A549 (cell line): ENCODE results near the gene DGKE. TPM values are rescaled to one million over a fixed set of nuclear protein-coding genes. Genes with fewer than 3 reads are reported as not detected.

ENCODE experiments used
- ATAC-seq, 2 experiments: fragments of 200-7000 bp in 1 of 2; fragments of >200 bp in 1 of 2; cut with Nextera tagmentation in 1 of 2; cut with Tn5 transposase in 1 of 2; 3 replicates each; pipeline versions ENCODE4 v1.8.0 to v1.9.1; 2018 to 2020; ENCODE audit warnings: mild to moderate bottlenecking in 1 of 2, moderate library complexity in 1 of 2
- CTCF ChIA-PET: fragments of 300-600 bp; sonication (Branson Sonifier 250); formaldehyde crosslinking; extraction: SDS; loops from one replicate; lab custom pipeline; 2021; ENCODE audit warnings: antibody characterized with exemption, inconsistent platforms; lab: Yijun Ruan, JAX
- POLR2A ChIA-PET: fragments of 350-600 bp; formaldehyde crosslinking; extraction: SDS; loops from one replicate; lab custom pipeline; 2021; ENCODE audit warnings: antibody characterized with exemption, inconsistent platforms; lab: Yijun Ruan, JAX
- DNase-seq, 2 experiments: peaks; one replicate each; pipeline versions ENCODE4 v3.0.0 to v3.0.0-alpha.2; 2011 to 2016; ENCODE audit warnings: low read depth in 1 of 2, low spot score in 1 of 2
- FAIRE-seq: peaks from 2 replicates; lab custom pipeline; 2011; peaks lifted over from hg19 to GRCh38; lab: Jason Lieb, UNC
- H3K27ac ChIP-seq, 2 experiments: fragments of >200 bp; sonication (Bioruptor Twin); formaldehyde crosslinking; 3 replicates each; pipeline ENCODE4 v1.5.1; 2016 to 2017
- H3K4me1 ChIP-seq: fragments of >200 bp; sonication (Bioruptor Twin); formaldehyde crosslinking; 3 replicates; pipeline ENCODE4 v1.6.1; 2016
- H3K4me2 ChIP-seq: fragments of >200 bp; sonication (Bioruptor Twin); formaldehyde crosslinking; 3 replicates; pipeline ENCODE4 v1.6.1; 2016
- H3K4me3 ChIP-seq: fragments of >200 bp; sonication (Bioruptor Twin); formaldehyde crosslinking; 3 replicates; pipeline ENCODE4 v1.5.1; 2016
- H3K9me3 ChIP-seq: fragments of >200 bp; sonication (Bioruptor Twin); formaldehyde crosslinking; 3 replicates; pipeline ENCODE4 v1.6.1; 2016
- CBX2 ChIP-seq: fragments of 200-600 bp; sonication (generic); IDR thresholded peaks from 2 replicates; pipeline ENCODE4 v1.6.1; 2016; ENCODE audit warnings: low read depth, mild to moderate bottlenecking, borderline replicate concordance
- CBX8 ChIP-seq: fragments of 200-600 bp; sonication (generic); IDR thresholded peaks from 2 replicates; pipeline ENCODE4 v1.6.1; 2016
- EHMT2 ChIP-seq: fragments of 200-600 bp; sonication (generic); IDR thresholded peaks from 2 replicates; pipeline ENCODE4 v1.6.1; 2016; ENCODE audit warnings: antibody characterized with exemption, low read depth, mild to moderate bottlenecking, moderate library complexity
- FOSB ChIP-seq: fragments of 250-450 bp; sonication (Bioruptor Pico); IDR thresholded peaks from 2 replicates; pipeline ENCODE4 v1.5.0; 2020; ENCODE audit warnings: mild to moderate bottlenecking, moderate library complexity
- FOSL2 ChIP-seq, 2 experiments: fragments of 450-650 bp in 1 of 2; fragments of >200 bp in 1 of 2; sonication (Bioruptor Twin) in 1 of 2; formaldehyde crosslinking; IDR thresholded peaks; 2 replicates each; pipeline versions ENCODE4 v1.5.0 to v1.6.1; 2016 to 2020; ENCODE audit warnings: mild to moderate bottlenecking in 1 of 2, moderate library complexity in 1 of 2
- HDAC2 ChIP-seq: fragments of 200-600 bp; sonication (generic); IDR thresholded peaks from 2 replicates; pipeline ENCODE4 v1.6.1; 2016
- HOXA7 ChIP-seq: fragments of 250-450 bp; sonication (Bioruptor Pico); IDR thresholded peaks from 2 replicates; pipeline ENCODE4 v1.5.0; 2020; ENCODE audit warnings: mild to moderate bottlenecking, moderate library complexity
- HOXB5 ChIP-seq: fragments of 250-450 bp; sonication (Bioruptor Pico); IDR thresholded peaks from 2 replicates; pipeline ENCODE4 v1.5.0; 2020; ENCODE audit warnings: mild to moderate bottlenecking, moderate library complexity
- KDM5A ChIP-seq: fragments of 200-600 bp; sonication (generic); IDR thresholded peaks from 2 replicates; pipeline ENCODE4 v1.6.1; 2016; ENCODE audit warnings: antibody characterized with exemption, mild to moderate bottlenecking
- MAFK ChIP-seq: fragments of 450-650 bp; IDR thresholded peaks from 2 replicates; pipeline ENCODE4 v1.6.1; 2014; ENCODE audit not compliant: partially characterized antibody
- MAZ ChIP-seq: fragments of 150-350 bp; IDR thresholded peaks from 2 replicates; pipeline ENCODE4 v1.6.1; 2014; ENCODE audit warnings: antibody characterized with exemption, low read depth, low read length, borderline replicate concordance
- NR3C1 ChIP-seq: fragments of >200 bp; sonication (Bioruptor Twin); formaldehyde crosslinking; IDR thresholded peaks from 3 replicates; pipeline ENCODE4 v1.6.1; 2017
- PHF8 ChIP-seq: fragments of 200-600 bp; sonication (generic); IDR thresholded peaks from 2 replicates; pipeline ENCODE4 v1.6.1; 2016; ENCODE audit warnings: low read depth, mild to moderate bottlenecking, antibody characterized with exemption, moderate library complexity, borderline replicate concordance
- POLR2A ChIP-seq: IDR thresholded peaks from 2 replicates; pipeline ENCODE4 v1.6.1; 2012; ENCODE audit warnings: mild to moderate bottlenecking, low read length
- RAD21 ChIP-seq, 2 experiments: fragments of >200 bp in 1 of 2; sonication (Bioruptor Twin) in 1 of 2; formaldehyde crosslinking in 1 of 2; IDR thresholded peaks in 1 of 2; conservative IDR thresholded peaks in 1 of 2; 2 replicates in 1 of 2; 3 replicates in 1 of 2; pipeline ENCODE4 v1.6.1; 2012 to 2018; ENCODE audit warnings: inconsistent platforms in 1 of 2
- SMC3 ChIP-seq: fragments of >200 bp; sonication (Bioruptor Twin); formaldehyde crosslinking; IDR thresholded peaks from 3 replicates; pipeline ENCODE4 v1.6.1; 2018; ENCODE audit warnings: inconsistent platforms
- TP53 ChIP-seq: fragments of 250-450 bp; sonication (Bioruptor Pico); IDR thresholded peaks from 2 replicates; pipeline ENCODE4 v1.5.0; 2021; ENCODE audit warnings: mild to moderate bottlenecking, moderate library complexity
- ZC3H11A ChIP-seq: fragments of 450-650 bp; IDR thresholded peaks from 2 replicates; pipeline ENCODE4 v1.6.1; 2014; ENCODE audit warnings: antibody characterized with exemption, mild to moderate bottlenecking
- ZFP36 ChIP-seq: fragments of 450-650 bp; IDR thresholded peaks from 2 replicates; pipeline ENCODE4 v1.6.1; 2014; ENCODE audit warnings: borderline replicate concordance; ENCODE audit not compliant: partially characterized antibody
- ZSCAN20 ChIP-seq: fragments of 250-450 bp; sonication (Bioruptor Pico); IDR thresholded peaks from 2 replicates; pipeline ENCODE4 v1.8.0; 2022; ENCODE audit warnings: mild to moderate bottlenecking, moderate library complexity
- WGBS: methylation state at CpG from one replicate; pipeline ENCODE4 v1.1.6; 2017; ENCODE audit errors: missing lambda C conversion rate; 5-methylcytosine and 5-hydroxymethylcytosine counted together
- polyA plus RNA-seq, 4 experiments: library from polyadenylated mRNA; depleted of rRNA in 3 of 4; stranded (reverse); fragments of >200 nt; fragmentation: RNase III in 1 of 4; extraction: RNeasy Plus Mini Kit Qiagen cat#74134 plus additional on column Dnase treatment in 1 of 4; gene quantifications; 2 replicates in 3 of 4; 3 replicates in 1 of 4; pipeline ENCODE4 v1.2.3, GENCODE V29; 2011 to 2017
- TF ChIP-seq, protein P1 (sequence below): fragments of >200 bp; sonication (Bioruptor Twin); formaldehyde crosslinking; IDR thresholded peaks from 3 replicates; pipeline ENCODE4 v1.6.1; 2016
- TF ChIP-seq, protein P2 (sequence below): IDR thresholded peaks from 2 replicates; pipeline ENCODE4 v1.6.1; 2012; ENCODE audit warnings: low read depth, borderline replicate concordance
- TF ChIP-seq, protein P3 (sequence below): fragments of 250-450 bp; sonication (Bioruptor Pico); IDR thresholded peaks from 2 replicates; pipeline ENCODE4 v1.5.0; 2020; ENCODE audit warnings: low read depth, mild to moderate bottlenecking, moderate library complexity

The DGKE gene
- polyA plus RNA-seq, 2 of the 4 experiments (the other 2 are of a cell fraction) = 3.4 to 4.6 TPM

DNA sequence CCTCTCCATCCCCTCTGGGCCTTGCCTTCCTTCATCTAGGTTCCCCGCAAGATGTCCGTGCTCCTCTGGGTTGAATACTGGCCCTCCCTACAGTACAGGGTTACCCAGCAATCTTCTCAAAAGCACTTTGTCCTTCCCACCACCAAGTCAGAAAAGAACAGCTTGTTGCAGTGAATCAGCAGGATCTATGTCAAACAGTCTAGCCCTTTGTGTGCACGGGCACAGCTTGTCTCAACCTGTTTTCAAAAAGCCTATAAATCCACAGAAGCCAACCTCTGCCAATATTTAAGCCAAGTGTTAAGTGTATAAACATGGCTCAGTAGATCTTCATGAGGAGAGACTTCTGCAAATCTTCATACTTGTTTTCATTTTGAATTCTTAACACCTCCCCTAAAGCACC, 25.4 kb upstream of the DGKE start:
- DNase-seq (no peak), ATAC-seq (no peak), FAIRE-seq (no peak)
- no peak overlapping the region for H3K27ac ChIP-seq
- H3K4me2 ChIP-seq = no peak overlapping the region
- no peak overlapping the region for H3K4me3 ChIP-seq
- CTCF ChIA-PET = interaction anchor here (1.3 kb wide), 2 partner anchors 9 to 11 kb away, joined by 3 read pairs; no protein-coding TSS in a partner anchor
- H3K9me3 ChIP-seq = no peaks in the 10 kb centered on the region
- no peaks in the 10 kb centered on the region for H3K4me1 ChIP-seq
- WGBS = 73% methylated on average over 3 of the region's 3 CpGs
- POLR2A ChIA-PET = no interaction called here
- no peak for TF ChIP-seq ZFP36
- no peak for TF ChIP-seq CBX8
- no peak for TF ChIP-seq NR3C1
- TF ChIP-seq PHF8 = no peak
- no peak for TF ChIP-seq CBX2
- no peak for TF ChIP-seq RAD21 (conservative IDR thresholded peaks at IDR 0.05 in 1 of 2, IDR thresholded peaks at IDR 0.05 in 1 of 2)
- TF ChIP-seq, protein P1, sequence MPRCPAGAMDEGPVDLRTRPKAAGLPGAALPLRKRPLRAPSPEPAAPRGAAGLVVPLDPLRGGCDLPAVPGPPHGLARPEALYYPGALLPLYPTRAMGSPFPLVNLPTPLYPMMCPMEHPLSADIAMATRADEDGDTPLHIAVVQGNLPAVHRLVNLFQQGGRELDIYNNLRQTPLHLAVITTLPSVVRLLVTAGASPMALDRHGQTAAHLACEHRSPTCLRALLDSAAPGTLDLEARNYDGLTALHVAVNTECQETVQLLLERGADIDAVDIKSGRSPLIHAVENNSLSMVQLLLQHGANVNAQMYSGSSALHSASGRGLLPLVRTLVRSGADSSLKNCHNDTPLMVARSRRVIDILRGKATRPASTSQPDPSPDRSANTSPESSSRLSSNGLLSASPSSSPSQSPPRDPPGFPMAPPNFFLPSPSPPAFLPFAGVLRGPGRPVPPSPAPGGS = no peak
- TF ChIP-seq, protein P2, sequence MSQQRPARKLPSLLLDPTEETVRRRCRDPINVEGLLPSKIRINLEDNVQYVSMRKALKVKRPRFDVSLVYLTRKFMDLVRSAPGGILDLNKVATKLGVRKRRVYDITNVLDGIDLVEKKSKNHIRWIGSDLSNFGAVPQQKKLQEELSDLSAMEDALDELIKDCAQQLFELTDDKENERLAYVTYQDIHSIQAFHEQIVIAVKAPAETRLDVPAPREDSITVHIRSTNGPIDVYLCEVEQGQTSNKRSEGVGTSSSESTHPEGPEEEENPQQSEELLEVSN = no peak
- no peak for TF ChIP-seq KDM5A
- no peak for TF ChIP-seq TP53
- TF ChIP-seq HOXB5 (CRISPR knock-in tag) = no peak

DNA sequence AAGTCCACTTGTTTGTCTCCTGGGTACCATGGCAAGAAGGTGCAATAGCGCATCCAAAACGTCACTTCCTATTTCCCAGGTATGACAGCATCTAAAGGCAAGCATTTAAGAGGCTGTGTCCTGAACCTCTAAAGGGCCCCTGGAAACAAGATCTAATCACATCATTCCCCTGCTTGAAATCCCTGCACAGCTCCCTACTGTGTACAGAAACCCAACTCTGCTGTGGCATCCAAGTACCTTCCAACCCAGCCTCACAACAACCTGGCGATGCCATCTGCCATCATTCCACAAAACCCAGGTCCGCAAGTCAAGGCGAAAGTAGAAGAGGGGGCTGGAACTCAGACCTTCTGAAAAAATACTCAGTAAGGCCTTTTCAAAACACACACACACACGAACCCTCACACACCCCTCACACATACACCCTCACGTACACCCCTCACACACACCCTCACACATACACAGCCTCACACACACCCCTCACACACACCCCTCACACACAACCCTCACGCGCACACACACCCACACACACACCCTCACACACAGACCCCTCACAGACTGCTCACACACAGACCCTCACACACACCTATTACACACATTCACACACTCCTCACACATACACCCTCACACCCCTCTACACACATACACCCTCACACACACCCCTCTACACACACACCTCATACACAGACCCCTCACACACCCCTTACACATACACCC, 24.7 kb upstream of the DGKE start:
- FAIRE-seq (no peak), ATAC-seq (no peak), DNase-seq (no peak)
- Histone ChIP-seq H3K4me2 (no peak overlapping the region), H3K27ac (no peak overlapping the region), H3K9me3 (no peaks in the 10 kb centered on the region), H3K4me1 (no peaks in the 10 kb centered on the region), H3K4me3 (no peak overlapping the region)
- TF ChIP-seq MAFK (no peak), FOSB (CRISPR knock-in tag) (no peak), SMC3 (no peak), HOXA7 (CRISPR knock-in tag) (no peak), FOSL2 (IDR thresholded peaks at IDR 0.05) (no peak), FOSL2 (CRISPR knock-in tag; IDR thresholded peaks at IDR 0.05) (no peak), POLR2A (no peak)
- POLR2A ChIA-PET = no interaction called here
- WGBS = 82% methylated on average over 9 of the region's 9 CpGs
- CTCF ChIA-PET = interaction anchor here (1.3 kb wide), 1 partner anchor 11 kb away, joined by 3 read pairs; no protein-coding TSS in a partner anchor

DNA sequence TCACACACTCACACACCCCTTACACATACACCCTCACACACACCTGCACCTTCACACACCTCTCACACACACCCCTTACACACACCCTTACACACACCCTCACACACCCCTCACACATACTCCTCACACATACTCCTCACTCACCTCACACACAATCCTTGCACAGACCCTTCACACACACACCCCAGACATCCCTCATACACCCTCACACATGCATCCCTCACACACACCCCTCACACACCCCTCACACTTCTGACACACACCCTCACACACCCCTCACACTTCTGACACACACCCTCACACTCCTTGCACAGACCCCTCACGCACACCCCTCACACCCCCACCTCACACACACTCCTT, 24.2 kb upstream of the DGKE start:
- TF ChIP-seq HOXB5 (CRISPR knock-in tag) (no peak), HDAC2 (no peak), SMC3 (no peak), HOXA7 (CRISPR knock-in tag) (no peak), EHMT2 (no peak), ZSCAN20 (CRISPR knock-in tag) (no peak), MAZ (no peak), ZC3H11A (no peak), CBX2 (no peak)
- TF ChIP-seq, protein P3, sequence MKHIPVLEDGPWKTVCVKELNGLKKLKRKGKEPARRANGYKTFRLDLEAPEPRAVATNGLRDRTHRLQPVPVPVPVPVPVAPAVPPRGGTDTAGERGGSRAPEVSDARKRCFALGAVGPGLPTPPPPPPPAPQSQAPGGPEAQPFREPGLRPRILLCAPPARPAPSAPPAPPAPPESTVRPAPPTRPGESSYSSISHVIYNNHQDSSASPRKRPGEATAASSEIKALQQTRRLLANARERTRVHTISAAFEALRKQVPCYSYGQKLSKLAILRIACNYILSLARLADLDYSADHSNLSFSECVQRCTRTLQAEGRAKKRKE = no peak
- TF ChIP-seq, protein P2 = no peak
- TF ChIP-seq, protein P1 = no peak
- POLR2A ChIA-PET = no interaction called here
- no peak overlapping the region for H3K27ac ChIP-seq
- H3K4me1 ChIP-seq = no peaks in the 10 kb centered on the region
- CTCF ChIA-PET = no interaction called here
- H3K9me3 ChIP-seq = no peaks in the 10 kb centered on the region
- DNase-seq (no peak), ATAC-seq (no peak), FAIRE-seq (no peak)
- WGBS = 70% methylated on average over 1 of the region's 1 CpG
- no peak overlapping the region for H3K4me2 ChIP-seq
- H3K4me3 ChIP-seq = no peak overlapping the region
